IPS-NIHi7 (cell line): ENCODE measurements around the gene CD2BP2.
"Not testable (repeated sequence)": the region's sequence is repeated elsewhere in the genome, so short reads cannot be mapped to it uniquely, and the experiment has no call there.

Experiments used
- DNase-seq: peaks from one replicate; pipeline ENCODE4 v3.0.0; 2012; ENCODE audit warnings: mixed read lengths; ENCODE audit errors: extremely low spot score

The CD2BP2 gene

DNA sequence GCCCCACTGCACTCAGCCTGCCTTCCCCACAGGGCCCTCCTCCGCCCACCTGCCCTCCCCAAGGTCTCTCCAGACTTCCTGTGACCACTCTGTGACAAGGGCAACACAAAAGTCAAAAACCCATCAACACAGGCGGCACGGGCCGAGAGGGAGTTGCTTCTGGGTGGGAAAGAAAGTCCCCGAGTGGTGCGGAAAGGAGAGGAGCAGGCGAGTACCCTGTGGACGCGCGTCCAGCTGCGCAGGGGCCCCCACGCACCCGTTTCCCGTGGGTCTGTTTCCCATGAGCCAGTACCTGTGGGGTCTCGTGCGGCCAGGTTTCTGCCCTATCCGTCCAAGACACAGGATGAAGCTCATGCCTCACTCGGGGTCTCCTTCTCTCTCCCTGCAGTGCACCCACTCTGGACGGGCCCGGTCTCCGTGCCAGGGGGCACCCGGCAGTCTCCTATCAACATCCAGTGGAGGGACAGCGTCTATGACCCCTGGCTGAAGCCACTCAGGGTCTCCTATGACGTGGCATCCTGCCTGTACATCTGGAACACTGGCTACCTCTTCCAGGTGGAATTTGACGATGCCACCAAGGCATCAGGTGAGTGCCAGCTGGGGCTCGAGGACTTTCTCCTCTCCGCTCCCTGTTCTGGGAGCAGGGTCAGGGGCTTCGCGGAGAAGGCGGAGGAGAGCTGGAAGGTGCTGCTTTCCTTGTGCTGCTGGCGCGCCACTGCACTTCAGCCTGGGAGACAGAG lies 12.2 kb downstream of the CD2BP2 start:
- DNase-seq = no peak

DNA sequence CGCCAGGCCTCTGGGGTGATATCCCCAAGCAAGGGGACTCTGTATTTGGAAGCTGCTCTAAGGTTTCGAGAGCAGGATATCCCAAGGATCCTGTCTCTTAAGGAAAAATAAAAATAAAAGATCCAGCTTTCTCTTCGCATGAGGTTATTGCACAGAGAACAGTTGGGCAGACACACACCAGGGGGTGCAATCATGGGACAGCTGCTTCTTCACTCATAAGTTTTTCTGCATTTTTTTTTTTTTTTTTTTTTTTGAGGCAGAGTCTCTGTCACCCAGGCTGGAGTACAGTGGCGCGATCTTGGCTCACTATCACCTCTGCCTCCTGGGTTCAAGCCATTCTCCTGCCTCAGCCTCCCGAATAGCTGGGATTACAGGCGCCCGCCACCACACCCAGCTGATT lies 13.1 kb downstream of the CD2BP2 start:
- not testable (repeated sequence) for DNase-seq

- DNase-seq = no peak
These were observed 14.5 kb downstream of the CD2BP2 start for GRCh38 chr16:30340621-30341020.

DNA sequence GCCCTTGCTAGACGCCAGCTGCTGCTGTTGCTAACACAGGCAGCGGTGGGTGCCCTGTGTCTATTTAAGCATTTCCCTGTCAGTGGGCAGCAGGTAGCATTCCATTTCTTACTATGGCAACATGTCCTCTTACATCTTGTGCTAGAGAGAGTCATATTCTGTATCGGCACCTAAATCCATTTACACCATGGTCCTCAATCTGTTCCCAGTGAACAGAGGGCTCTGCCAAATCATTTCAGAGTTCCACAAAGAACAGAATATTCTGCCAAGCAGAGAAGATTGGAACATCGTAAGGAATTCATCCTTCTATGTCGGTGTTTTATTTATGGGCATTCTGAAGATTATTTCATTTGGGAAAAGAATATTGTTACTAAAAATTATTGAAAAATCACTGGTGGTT lies 16.4 kb downstream of the CD2BP2 start:
- DNase-seq = not testable (repeated sequence)

DNA sequence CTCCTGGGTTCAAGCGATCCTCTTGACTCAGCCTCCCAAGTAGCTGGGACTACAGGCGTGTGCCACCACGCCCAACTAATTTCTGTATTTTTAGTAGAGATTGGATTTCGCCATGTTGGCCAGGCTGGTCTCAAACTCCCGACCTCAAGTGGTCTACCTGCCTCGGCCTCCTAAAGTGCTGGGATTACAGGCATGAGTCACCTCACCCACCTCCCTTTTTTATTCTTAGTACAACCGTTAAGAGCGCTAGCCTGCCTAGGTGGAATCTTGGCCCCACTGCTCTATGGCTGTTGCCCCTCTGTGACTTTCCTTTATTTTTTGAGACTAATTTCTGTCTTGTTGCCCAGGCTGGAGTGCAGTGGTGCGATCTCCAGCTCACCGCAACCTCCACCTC lies 17.1 kb downstream of the CD2BP2 start:
- DNase-seq = not testable (repeated sequence)

DNA sequence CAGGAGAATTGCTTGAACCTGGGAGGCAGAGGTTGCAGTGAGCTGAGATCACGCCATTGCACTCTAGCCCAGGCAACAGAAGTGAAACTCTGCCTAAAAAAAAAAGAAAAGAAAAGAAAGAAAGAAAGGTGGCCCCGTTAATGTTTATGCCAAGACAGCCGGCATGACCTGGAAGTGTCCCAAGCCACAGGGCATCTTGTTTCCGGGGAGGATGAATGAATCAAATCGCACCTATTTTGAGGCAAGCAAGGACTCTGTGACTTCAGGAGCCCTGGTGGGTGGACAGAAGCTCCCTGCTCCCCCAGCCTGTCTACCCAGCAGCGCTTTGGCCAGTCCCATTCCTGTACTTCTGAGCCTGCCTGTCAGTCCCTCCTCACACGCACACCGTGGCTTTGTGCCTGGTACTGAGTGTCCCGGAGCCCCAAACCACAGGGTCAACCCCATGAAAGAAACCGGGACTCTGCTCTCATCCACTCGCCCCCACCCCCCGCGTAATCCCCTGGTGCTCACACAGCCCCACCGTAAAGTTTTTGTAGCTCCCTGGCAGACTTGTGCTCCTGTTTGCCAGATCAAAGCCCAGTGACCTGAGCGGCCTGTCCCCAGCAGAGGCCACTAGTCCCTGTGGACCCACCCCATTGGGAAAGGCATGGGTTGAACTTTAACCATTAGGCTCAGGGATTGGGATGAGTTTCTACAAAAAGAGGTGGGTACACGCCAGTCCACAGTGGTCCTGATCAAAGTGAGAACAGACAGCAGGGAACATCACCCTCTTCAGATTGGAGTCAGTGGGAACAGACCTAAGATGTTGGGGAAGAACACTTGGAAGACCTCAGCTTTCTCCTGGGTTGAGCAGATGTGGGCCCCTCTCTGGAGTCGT lies 19.3 kb downstream of the CD2BP2 start:
- DNase-seq = no peak

DNA sequence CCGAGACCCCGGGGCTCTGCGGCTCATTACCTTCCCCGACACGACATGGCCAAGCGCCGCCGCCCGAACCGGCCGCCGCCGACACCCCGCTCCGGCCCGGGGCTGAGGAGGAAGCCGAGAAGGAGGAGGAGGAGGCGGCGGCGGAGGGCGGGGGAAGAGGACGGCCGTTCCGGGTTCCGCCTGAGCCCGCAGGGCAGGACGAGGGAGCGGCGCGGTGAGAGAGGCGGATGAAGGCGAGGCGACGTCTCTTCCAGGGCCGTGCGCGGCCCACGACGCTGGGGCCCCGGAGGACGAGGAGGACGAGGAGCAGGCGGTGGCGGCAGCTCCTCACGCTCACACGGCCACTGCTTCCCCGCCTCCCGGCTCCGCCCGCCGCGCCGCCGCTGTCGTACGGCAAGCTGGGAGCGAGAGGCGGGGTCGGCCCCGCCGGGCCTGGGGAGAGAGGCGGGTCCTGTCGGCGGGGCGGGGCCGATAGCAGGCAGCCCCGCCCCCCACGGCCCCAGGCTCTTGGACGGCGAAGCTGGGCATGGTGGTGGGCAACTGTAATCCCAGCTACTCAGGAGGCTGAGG lies 20.0 kb downstream of the CD2BP2 start:
- DNase-seq = peak; percentile 67

DNA sequence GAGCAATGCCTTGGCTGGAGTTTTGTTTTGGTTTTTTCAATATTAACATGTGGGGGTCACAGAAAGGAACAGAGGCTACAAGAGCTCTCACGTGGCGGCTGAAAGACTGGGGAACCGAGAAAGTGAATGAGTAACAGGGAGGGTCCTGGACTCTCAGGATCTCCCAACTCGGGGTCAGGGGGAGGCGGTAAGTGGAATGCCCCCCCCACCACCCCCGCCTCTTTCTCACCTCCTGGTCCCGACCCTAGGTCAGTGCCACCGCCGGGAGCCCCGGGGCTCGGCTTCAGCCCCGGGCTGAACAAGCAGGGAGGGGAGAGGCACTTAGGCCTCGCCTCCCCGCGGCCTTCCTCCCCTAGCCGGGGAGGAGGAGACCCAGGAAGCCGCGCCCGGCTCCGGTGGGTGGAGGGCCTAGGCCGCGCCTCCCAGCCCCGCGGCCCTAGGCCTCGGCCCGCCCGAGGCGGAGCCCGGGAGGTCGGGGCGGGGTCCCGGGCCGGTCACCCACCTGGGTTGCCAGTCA lies 20.6 kb downstream of the CD2BP2 start:
- peak; percentile 65 for DNase-seq

DNA sequence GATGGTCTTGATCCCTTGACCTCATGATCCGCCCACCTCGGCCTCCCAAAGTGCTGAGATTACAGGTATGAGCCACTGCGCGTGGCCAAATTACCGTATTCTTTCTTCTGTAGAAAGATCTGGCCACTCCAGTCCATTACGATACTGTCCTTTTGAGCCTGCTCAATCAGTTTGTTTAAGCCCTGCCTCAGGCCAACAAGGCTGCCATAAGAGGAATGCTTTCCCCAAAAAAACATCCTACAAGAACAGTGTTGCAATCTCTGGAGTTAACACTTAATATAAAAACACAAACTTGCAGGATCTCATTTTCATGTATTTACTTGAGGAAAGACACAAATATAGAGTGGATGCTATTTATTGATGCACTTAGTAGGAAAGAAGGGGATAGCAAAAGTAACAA lies 30.9 kb downstream of the CD2BP2 start:
- DNase-seq = not testable (repeated sequence)

GRCh38 chr16:30318647-30319046 lies 36.5 kb downstream of the CD2BP2 start:
- not testable (repeated sequence) for DNase-seq

DNA sequence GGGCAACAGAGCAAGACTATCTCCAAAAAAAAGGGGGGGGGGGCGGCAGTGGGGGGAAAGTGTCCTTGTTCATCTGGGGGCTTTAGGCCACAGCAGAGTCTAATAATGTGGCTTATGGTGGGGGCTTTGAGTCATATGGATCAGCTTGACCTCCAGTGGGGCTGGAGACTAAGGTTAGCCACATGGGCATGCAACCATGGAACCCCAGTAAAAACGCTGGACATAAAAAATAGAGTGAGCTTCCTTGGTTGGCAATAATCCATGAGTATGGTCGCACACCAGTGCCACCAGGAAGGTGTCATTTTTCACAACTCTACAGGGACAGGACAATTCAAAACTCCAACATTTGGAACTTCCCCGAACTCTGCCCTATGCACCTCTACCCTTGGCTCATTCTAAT lies 44.2 kb downstream of the CD2BP2 start:
- DNase-seq = not testable (repeated sequence)

DNA sequence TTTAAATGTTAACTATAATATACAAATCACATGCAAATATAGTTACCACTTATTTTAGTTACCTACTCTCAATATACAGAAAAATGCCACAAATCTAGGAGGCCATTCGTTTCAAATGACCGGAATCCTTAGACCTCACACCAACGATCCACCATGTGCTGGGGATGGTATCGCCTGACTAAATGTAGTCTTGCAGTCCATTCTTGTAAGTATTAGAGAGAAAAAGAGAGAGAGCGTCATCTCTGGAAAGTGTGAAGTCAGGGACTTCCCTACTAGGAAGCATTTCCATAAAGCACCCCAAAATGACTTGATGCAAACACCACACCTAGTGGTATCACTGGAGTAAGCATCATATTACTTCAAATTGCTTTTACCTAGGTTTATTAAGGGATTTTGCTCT lies 45.9 kb downstream of the CD2BP2 start:
- not testable (repeated sequence) for DNase-seq
